ENCODE results near the gene FMNL2.

GRCh38 chr2:152335726-152336118 lies 748 bp downstream of the FMNL2 start:
- TF ChIP-seq CTCF (IDR thresholded peaks at IDR 0.05) (no peak), POLR2A (IDR thresholded peaks at IDR 0.05; ENCODE audit: low read depth) (no peak), EP300 (IDR thresholded peaks at IDR 0.05) (no peak)

Measured in esophagus muscularis mucosa (tissue), 4 donors.